HG02852 (cell line): ENCODE results near the gene WDR93.
A peak's percentile ranks its signal among the peaks of the same experiment; 100 is the strongest.

Source experiments
- ATAC-seq: cut with Tn5 transposase; IDR thresholded peaks from one replicate; pipeline ENCODE4 v1.9.1; 2021; ENCODE audit warnings: mild to moderate bottlenecking, moderate library complexity; ENCODE audit not compliant: unreplicated experiment

Gene WDR93

DNA sequence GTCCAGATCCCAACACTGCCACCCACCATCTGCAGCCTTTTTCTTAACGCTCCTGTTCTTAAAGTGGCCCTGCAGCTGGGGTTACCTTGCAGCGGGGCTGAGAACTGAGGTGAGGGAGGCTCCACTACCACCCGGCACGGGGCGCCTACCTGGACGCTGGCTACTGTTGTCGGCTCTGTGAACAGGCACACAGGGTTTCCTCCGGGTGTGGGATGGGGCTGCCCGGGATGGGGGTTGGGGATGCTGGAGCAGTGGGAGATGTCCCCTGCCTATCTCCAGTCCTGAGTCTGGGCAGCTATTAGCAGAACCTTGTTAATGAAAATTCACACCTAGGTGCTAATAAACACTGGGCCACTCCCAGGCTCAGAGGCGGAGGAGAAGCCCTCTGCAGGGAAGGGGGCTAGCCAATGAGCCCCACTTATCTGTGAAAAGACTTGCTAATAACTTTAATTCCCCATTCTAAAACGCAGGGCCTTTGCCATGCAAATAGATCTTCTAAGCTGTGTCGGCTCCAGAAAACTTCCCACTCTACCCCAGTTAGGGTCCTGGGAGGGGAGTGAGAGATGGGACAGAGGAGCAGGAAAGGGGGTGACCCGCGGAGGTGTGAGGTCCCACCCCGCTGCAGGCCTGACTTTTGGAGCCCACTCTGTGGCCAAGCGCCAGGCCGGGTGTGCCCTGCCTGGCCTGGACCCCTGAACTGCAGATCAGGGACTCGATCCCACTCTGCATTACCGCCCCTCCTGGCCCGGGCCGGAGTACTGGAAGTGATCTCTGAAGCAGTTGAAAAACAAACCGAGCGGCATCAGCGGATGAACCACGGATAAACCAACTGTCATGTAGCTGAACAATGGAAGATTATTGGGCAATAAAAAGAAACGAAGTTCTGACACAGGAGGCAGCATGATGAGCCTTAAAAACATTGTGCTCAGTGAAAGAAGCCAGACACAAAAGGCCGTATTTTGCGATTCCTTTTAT lies 57.4 kb downstream of the WDR93 start:
- no peak for ATAC-seq

DNA sequence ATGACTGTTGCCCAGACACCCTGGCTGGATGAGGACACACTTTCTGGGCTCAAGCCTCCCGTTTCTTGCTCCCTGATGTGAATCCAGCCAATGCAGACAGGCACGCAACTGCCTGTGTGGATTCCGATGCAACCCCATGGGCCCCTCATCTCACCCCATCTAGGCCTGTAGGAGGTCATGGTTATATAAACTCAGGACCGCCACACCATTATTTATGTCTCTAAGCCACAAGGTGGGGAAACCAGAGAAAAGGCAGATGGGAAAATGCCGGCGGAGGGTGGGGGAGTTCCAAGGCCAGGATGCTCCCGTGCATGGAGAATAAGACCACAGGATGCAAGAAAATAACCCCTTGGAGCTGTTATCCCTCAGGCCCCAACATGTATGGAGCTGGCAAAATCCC lies 58.4 kb downstream of the WDR93 start:
- no peak for ATAC-seq

DNA sequence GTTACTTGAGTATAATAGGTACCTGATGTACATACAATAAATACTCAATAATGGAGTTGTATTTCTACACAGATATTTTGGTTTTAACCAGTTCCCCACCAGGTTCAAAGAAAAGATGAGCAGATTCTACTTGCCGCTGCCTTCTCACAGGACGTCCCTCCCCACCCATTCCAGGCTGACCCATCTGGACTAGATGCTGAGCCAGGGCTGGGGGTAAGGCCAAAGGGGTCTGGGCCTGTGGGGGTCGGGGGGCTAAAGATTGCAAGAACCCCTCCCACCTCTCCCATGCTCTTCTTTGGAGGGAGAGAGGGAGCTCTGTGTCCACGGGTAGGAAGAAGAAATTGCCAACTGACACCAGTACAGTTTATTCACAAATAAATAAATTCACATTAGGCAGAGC lies 58.9 kb downstream of the WDR93 start:
- no peak for ATAC-seq

DNA sequence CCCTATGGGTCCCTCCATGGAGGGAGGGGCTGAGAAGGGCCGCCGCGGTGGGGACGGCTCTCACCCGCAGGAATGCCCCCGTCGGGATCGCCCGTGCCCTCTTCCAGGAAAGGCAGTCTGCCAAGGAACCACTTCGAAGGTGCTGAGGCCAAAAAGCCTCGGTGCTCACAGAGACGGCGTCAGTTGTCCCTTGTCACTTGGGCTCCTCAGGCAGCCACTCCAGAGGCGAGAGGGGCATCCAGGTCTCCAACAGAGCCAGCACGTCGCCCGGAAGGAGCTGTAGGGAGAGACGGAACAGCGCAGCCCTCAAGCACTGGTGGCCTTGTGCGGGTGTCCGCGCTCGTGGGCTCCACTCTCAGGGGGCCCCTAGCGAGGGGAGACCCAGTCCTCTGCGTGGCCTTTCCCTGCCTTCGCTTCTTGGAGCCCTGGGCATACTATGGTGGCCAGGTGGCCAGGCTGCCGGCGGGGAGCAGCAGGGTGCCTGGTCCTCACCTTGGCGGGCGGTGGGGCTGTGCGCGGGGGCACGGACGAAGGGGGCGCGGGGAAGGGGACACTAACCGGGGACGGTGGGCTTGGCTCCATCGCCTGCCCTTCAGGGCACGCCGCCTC lies 59.4 kb downstream of the WDR93 start:
- peak; percentile 7 for ATAC-seq

DNA sequence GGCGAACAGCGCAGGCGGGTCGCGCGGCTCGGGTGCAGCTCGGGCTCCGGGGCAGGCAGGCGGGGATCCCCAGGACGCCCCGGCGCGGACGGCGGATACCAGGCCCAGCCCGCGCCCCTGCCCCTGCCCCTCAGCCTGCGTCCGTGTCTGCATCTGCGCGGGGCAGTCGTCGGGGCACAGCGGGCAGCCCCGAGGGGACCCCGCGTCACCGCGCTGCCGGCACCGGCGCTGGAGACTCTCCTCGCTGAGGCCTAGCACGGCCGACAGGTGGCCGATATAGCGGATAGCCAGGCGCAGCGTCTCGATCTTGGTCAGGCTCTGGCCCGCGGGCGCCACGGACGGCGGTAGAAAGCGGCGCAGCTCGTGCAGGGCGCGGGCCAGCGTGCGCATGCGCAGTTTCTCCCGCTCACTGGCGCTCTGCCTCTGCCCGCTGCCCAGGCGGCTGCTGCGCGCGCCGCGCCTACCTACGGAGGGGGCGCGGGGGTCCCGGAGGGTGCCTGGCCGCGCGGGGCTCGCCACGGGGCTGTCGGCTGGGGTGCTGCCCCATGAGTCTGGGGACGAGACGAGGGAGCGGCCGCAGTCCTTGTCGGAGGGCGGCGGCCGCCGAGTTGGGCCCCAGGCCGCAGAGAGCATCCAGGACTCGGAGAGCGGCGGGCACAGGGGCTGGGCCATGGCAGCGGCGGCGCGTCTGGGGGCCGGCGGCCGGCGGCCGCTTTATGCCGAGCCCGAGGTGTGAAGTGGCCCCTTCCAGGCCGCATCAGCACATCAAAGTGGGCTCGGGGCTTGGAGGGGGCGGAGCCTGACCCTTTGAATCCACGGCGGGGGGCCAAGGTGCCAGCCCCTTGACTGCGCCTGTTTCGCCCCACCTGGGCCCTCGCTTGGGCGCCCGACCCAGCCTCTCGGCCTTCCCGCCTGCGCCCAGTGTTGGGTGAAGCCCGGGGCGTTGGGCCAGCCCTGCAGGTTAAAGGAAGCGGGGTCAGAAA lies 60.2 kb downstream of the WDR93 start, which contains the start of gene MESP1:
MESP1 (minus strand) TSS at position 690 of the 983 bp plus-strand sequence; CDS start at position 672, 18 bp downstream.
- peak; percentile 92 for ATAC-seq

DNA sequence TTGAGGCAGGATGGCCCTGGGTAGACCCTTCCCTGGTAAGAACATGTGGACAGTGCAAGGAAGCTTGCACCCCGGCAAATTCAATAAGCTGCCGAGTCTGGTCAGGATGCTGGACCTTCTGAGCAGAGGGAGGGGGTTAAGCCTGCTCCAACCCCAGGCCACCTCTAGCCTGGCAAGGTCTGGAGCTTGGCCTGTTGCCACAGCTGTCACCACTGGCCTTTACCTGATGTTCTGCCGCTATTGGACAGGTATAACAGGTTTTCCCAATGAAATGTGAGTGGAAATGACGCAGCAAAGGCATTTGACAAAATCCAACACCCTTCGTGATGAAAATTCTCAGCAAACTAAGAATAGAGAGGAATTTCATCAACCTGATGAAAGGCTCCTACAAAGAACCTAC lies 61.1 kb downstream of the WDR93 start:
- no peak for ATAC-seq

DNA sequence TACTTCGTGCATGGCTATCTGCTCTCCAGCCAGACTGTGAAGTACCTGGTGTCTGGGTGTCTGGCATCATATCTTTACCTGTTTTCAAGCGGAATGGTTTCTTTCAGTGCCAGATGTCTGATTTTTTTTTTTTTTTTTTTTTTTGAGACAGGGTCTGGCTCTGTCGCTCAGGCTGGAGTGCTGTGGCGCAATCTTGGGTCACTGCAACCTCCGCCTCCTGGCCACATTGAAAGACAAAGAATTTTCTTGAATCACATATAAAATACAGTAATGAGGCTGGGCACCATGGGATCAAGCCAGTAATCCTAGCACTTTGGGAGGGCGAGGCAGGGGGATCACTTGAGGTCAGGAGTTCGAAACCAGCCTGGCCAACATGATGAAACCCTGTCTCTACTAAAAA lies 63.2 kb downstream of the WDR93 start:
- ATAC-seq: no peak

DNA sequence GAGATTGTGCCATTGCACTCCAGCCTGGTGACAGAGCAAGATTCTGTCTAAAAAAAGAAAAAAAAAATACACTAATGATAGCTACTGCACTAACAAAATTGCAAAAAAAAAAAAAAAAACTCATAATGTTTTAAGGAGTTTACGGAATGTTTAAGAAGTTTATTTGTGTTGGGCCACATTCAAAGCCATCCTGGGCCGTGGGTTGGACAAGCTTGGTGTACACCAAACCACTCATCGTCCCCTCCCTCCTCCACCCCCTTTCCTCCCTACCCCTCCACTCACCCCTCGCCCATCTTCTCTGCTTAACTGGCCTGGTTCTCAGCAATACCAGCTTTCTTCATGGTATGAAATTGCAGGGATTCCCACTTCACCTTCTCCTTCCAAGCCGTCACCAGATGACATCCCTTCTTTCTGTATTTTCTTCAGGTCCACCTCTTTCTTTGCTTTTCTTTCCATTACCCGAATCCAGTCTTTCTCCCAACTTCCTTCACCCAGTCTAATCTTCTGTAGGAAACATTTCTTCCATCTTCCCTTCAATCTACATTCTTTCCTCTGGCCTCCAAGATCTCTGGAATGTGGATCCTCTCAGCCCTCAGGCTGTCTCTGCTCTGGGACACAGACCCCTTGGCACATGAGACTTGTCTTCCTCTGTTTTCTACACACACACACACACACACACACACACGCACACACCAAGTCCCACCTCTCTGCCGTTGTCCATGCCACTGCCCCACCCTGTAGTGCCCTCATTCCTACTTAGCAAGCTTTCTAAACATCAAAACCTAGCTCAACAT lies 63.9 kb downstream of the WDR93 start:
- ATAC-seq: no peak

DNA sequence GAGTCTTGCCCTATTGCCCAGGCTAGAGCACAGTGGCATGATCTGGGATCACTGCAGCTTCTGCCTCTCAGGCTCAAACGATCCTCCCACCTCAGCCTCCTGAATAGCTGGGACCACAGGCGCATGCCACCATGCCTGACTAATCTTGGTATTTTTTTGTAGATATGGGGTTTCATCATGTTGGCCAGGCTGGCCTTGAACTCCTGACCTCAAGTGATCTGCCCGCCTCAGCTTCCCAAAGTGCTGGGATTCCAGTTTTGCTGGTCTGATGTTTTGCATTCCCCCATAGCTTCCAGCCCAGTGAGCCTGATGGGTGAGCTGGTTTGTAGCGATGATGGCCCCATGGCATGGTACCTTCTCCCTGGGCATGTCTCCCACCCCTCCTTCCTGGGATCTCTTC lies 65.1 kb downstream of the WDR93 start:
- no peak for ATAC-seq

DNA sequence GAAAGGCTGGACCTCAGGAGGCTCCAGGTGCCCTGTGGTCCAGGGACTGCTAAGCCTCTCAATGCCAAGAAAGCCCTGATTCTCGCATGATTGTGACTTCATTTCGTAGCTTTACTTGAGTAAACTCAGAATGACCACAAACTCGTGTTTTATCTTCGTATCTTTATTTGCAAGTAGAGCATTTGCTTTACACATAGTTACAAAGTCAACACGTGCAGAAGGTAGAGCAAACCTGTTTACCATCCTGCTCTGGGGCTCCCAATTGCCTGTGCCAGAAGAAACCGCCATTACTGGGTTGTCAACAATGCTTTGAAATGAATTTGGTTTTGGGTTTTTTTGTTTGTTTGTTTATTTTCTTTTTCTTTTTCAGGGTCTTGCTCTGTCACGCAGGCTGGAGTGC lies 66.3 kb downstream of the WDR93 start:
- ATAC-seq: no peak

DNA sequence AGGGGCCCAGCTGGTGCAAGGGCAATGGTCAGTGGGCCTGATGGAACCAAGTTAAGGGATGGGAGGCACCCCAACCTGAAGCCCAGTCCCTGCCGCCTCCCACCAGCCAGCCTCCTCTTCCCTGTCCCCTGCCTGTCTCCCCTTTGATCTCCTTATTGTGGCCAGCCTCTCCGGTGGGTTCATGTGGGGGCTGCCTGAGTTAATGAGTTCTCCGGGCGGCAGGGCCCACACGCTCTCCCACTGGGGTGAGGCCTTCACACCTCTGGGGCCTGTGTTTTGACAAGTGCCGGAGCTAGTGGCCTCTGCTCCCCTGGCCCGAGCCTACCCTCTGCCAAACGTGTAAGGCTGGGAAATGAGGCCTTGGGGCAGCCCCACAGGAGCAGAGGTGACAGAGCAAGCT lies 67.7 kb downstream of the WDR93 start:
- no peak for ATAC-seq

DNA sequence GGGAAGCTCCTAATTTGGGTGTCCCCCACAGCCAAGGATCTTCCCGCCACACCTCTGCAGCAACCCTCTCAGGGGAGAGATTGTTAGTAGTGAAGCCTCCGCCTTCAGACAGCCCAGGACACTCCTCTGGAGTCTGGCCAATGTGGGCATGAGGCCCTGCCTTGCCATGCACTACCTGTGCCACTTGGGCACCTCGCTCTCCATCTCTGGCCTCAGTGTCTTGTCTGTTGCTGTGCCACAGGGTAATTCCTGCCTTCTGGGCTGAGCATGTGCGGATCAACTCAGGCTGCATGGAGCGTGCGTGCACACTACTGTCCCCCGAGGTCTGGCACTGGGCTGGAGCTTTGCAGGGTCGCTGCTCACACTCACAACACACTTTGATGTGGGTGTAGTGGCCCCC lies 68.4 kb downstream of the WDR93 start:
- no peak for ATAC-seq

DNA sequence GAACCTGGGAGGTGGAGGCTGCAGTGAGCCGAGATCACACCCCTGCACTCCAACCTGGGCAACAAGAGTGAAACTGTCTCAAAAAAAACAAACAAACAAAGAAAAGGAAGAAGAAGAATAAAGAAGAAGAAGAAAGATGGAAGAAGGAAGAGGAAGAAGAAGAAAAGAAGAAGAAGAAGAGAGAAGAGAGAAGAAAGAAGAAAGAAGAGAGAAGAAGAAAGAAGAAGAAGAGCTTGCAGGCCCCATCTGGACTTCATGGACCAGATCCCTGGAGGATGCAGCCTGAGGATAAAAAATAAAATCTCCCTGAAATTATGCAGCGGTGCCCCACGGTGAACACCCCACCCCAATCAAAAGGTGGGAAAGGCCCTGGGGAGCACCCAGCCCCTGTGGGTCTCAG lies 69.2 kb downstream of the WDR93 start:
- no peak for ATAC-seq

DNA sequence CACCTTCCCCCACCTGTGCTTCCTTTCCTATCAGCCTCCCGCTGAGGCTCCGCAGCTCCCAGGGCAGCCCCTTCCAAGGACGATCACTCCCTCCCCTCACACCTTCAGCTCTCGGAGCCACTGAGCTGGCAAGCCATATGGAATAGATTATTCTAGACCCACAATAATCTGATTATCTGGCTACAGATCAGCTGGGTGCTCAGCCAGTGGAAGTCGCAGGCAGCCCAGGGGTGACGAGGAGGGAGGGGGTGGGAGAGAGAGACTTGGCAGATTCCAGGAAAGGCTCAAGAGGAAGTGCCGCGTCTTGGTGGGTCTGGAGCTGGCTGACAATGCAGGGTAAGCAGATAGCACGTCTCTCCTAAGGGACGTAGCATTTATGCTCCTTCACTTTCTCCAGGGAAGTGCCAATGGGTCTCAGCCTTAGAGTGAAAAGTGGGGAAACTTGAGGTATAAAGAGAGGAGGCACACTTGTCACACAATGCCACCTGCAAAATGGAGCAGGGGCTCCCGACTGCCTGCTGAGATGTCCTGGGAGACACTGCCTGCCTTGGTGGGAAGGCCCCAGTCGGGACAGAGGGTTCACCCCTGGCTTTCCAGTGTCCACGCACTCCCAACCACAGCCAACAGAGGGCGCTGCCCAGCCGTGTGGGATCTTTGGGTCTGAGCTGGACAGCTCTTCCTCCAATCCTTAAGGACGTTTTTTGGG lies 69.8 kb downstream of the WDR93 start:
- ATAC-seq: no peak

DNA sequence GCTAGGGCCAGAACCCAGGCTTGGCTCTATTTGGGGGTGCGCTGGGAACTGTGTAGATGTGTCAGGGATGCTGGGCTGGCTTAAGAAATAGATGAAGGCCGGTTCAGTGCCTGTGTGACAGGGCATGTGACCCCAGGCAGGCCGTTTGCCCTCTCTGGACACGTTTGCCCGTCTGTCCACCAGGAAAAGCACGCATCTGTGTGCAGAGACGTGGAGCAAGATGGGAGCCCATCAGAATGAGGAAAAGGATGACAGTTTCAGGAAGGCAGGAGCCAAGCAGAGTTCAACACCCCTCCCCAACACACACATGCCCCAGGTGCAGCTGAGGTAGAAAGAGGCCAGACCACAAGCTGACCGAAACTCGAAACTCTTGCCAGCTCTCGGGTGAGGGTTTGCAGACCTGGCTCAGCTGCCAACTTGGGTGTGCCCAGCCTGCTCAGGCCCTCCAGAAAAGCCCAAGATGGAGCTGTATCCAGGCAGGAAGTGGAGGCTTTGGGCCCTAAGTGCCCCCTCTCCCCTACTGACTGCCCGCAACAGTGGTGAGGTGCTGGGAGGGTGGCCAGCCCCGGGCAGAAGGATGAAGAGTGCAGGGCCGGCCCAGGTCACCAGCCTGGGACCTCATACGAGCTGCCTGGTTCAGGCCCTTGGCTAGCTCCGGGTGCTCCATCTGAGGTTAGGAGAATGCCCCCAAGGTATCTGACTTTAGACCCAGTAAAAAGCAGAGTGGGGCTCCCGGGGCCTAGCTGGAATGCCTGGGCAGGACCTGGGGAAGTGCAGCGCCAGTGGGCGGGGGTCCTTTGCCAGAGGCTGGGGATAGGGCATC lies 70.6 kb downstream of the WDR93 start:
- ATAC-seq: no peak

DNA sequence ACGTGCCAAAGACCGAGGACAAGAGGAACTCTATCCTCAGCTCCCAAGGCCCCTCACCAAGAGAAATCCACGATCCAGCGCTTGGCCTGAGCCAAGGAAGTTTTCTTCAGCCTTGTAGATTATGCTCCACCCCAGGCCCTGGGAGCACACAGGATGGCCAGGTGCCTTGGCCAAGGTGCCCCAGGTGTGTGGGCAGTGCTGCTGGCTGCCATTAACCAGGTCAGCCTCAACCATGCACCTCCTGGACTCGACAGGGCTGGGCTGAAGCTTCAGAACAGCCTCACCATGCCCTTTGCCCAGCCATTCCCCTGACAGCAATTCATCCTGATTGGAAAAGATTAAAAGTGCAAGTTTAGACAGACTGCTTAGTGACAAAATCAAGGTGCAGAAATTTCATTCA lies 71.3 kb downstream of the WDR93 start:
- ATAC-seq: no peak

DNA sequence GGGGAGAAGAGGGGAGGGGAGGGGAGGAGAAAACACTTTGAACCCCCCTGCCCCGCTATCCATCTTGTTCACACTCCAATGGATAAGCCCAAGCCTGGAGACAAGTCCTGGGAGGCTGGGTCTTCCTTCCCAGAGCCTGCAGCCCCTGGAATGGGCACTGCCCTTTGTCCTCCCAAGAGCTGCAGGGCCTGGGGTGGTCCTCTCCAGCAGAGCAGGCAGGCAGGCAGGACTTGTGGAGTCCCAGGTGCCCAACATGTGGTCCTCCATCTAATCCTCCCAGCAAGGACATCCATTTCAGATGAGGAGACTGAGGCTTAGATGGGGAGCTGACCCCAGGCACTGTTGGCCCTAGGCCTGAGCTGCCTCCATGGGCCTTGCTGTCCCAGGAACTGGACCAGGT lies 75.1 kb downstream of the WDR93 start:
- ATAC-seq: no peak

DNA sequence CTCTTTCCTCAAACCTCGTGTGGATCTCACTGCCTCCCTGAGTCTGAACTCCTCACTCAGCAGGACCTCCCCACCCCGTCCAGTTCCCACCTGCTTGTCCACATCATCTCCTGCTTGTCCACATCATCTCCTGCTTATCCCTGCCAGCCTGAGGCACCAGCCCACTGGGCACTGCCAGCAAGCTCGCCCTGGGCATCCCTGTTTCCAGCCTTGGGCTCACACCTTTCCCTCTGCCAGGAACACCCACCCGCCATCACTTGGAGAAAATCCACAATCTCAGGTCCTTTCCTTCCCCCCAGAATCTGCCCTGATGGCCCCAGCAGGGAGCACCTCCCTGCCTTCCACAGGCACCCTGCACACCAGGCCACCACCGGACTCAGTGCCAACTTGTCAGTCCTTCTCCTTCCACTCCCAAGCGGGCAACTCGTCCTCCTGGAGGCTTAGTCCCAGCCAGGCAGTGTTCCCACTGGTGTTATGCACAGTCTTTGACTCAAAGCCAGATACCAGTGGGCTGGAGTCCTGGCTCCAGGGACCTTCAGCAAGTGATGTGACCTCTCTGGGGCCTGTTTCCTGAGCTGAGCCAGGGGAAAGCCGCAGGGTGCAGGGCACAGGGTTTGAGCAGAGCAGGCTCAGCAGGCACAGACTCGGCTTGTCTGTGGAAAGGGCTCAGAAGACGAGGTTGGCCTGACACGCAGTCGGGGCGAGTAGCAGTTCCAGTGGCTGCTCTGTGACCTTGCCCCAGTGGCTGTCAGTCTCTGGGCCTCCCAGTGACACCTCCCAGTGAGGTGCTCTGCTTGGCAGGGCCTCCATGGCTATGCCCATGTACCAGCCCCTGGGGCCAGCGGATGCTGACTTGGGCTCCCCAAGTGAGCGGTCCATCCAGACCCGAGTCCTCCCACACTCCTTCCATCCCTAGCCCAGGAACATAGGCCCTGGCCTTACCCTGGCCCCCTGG lies 76.0 kb downstream of the WDR93 start:
- ATAC-seq: no peak
